DOHH2 (cell line): Measurements from ENCODE around the gene LRFN4.
A peak's percentile ranks its signal among the peaks of the same experiment; 100 is the strongest.

ENCODE experiments used
- H3F3A ChIP-seq: fragments of 200-600 bp; sonication (generic), shearing (Covaris generic); 2 replicates; pipeline ENCODE4 v1.6.0; 2016; ENCODE audit warnings: antibody characterized with exemption, mild to moderate bottlenecking; ENCODE audit not compliant: control insufficient read depth, insufficient read depth
- H3K27ac ChIP-seq: fragments of 200-600 bp; sonication (generic); 2 replicates; pipeline ENCODE4 v1.5.1; 2014; ENCODE audit warnings: low read depth, mild to moderate bottlenecking, low read length, moderate library complexity
- H3K27me3 ChIP-seq: fragments of 200-600 bp; sonication (generic); 2 replicates; pipeline ENCODE4 v1.6.1; 2014; ENCODE audit warnings: mild to moderate bottlenecking, low read length, mixed read lengths; ENCODE audit not compliant: control insufficient read depth
- H3K36me3 ChIP-seq: fragments of 200-600 bp; sonication (generic); 2 replicates; pipeline ENCODE4 v1.6.1; 2014; ENCODE audit warnings: mild to moderate bottlenecking, low read length, moderate library complexity, mixed read lengths; ENCODE audit not compliant: control insufficient read depth
- H3K4me1 ChIP-seq: fragments of 200-600 bp; sonication (generic); 2 replicates; pipeline ENCODE4 v1.6.1; 2014; ENCODE audit warnings: mild to moderate bottlenecking, low read length, mixed read lengths; ENCODE audit not compliant: control insufficient read depth
- H3K4me2 ChIP-seq: fragments of 200-600 bp; sonication (generic); 2 replicates; pipeline ENCODE4 v1.6.0; 2014; ENCODE audit warnings: mild to moderate bottlenecking, low read length, moderate library complexity
- H3K4me3 ChIP-seq: fragments of 200-600 bp; sonication (generic); 2 replicates; pipeline ENCODE4 v1.5.1; 2014; ENCODE audit warnings: mild to moderate bottlenecking, low read length, mixed read lengths
- H3K79me2 ChIP-seq: fragments of 200-600 bp; sonication (generic); 2 replicates; pipeline ENCODE4 v1.6.1; 2014; ENCODE audit warnings: mild to moderate bottlenecking, low read length, mixed read lengths; ENCODE audit not compliant: control insufficient read depth
- H3K9me2 ChIP-seq: fragments of 200-600 bp; sonication (generic); replicated peaks from 2 replicates; pipeline ENCODE4 v1.6.1; 2014; ENCODE audit warnings: mild to moderate bottlenecking, low read length, mixed read lengths; ENCODE audit not compliant: control insufficient read depth
- H3K9me3 ChIP-seq: fragments of 200-600 bp; sonication (generic); 2 replicates; pipeline ENCODE4 v1.6.1; 2014; ENCODE audit warnings: antibody characterized with exemption, low read length, mixed read lengths; ENCODE audit not compliant: control insufficient read depth, insufficient read depth
- H4K20me1 ChIP-seq: fragments of 200-600 bp; sonication (generic); 2 replicates; pipeline ENCODE4 v1.6.0; 2014; ENCODE audit warnings: low read depth, mild to moderate bottlenecking, antibody characterized with exemption, low read length, moderate library complexity; ENCODE audit not compliant: control insufficient read depth, insufficient read depth
- EZH2phosphoT487 ChIP-seq: fragments of 200-600 bp; sonication (generic); IDR thresholded peaks from 2 replicates; pipeline ENCODE4 v1.6.1; 2017; ENCODE audit warnings: borderline replicate concordance, mild to moderate bottlenecking, antibody characterized with exemption, low read length, moderate library complexity, mixed read lengths
- TF ChIP-seq, protein P1 (sequence below): fragments of 200-600 bp; sonication (generic); IDR thresholded peaks from one replicate; pipeline ENCODE4 v1.5.1; 2014; ENCODE audit warnings: antibody characterized with exemption, mild to moderate bottlenecking, low read depth, low read length; ENCODE audit not compliant: poor library complexity, severe bottlenecking

The LRFN4 gene

DNA sequence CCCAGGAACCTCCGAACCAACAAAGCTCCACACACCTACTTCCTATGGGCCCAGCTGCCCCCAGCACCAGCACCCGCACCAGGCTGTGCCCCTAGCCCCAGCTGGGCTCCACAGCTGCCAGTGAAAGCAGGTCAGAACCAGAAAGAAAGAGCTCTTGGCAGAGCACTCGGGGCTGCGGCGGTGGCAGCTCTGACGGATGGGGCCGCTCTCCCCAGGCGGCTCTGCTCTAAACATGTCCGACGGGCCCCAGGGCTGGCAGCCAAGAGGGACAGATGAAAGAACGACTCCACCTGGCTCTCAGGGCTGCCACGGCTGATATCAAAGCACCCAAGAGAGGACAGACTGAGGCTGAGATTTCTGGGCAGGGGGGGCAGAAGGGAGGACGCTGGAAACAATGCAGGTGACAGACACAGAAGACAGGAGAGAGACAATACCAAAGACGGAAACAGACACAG, 25.7 kb downstream of the LRFN4 start:
- Histone ChIP-seq H3K4me2 (no peak overlapping the region), H3K27ac (no peak overlapping the region), H3K4me1 (no peaks in the 10 kb centered on the region), H3K4me3 (no peak overlapping the region), H3F3A (no peaks in the 10 kb centered on the region), H3K27me3 (peaks cover 14% of the 10 kb centered on the region), H3K36me3 (no peaks in the 10 kb centered on the region), H3K9me3 (no peaks in the 10 kb centered on the region), H4K20me1 (no peaks in the 10 kb centered on the region), H3K9me2 (no peaks in the 10 kb centered on the region), H3K79me2 (no peaks in the 10 kb centered on the region)
- TF ChIP-seq, protein P1, sequence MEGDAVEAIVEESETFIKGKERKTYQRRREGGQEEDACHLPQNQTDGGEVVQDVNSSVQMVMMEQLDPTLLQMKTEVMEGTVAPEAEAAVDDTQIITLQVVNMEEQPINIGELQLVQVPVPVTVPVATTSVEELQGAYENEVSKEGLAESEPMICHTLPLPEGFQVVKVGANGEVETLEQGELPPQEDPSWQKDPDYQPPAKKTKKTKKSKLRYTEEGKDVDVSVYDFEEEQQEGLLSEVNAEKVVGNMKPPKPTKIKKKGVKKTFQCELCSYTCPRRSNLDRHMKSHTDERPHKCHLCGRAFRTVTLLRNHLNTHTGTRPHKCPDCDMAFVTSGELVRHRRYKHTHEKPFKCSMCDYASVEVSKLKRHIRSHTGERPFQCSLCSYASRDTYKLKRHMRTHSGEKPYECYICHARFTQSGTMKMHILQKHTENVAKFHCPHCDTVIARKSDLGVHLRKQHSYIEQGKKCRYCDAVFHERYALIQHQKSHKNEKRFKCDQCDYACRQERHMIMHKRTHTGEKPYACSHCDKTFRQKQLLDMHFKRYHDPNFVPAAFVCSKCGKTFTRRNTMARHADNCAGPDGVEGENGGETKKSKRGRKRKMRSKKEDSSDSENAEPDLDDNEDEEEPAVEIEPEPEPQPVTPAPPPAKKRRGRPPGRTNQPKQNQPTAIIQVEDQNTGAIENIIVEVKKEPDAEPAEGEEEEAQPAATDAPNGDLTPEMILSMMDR: no peak
- TF ChIP-seq EZH2phosphoT487: no peak

DNA sequence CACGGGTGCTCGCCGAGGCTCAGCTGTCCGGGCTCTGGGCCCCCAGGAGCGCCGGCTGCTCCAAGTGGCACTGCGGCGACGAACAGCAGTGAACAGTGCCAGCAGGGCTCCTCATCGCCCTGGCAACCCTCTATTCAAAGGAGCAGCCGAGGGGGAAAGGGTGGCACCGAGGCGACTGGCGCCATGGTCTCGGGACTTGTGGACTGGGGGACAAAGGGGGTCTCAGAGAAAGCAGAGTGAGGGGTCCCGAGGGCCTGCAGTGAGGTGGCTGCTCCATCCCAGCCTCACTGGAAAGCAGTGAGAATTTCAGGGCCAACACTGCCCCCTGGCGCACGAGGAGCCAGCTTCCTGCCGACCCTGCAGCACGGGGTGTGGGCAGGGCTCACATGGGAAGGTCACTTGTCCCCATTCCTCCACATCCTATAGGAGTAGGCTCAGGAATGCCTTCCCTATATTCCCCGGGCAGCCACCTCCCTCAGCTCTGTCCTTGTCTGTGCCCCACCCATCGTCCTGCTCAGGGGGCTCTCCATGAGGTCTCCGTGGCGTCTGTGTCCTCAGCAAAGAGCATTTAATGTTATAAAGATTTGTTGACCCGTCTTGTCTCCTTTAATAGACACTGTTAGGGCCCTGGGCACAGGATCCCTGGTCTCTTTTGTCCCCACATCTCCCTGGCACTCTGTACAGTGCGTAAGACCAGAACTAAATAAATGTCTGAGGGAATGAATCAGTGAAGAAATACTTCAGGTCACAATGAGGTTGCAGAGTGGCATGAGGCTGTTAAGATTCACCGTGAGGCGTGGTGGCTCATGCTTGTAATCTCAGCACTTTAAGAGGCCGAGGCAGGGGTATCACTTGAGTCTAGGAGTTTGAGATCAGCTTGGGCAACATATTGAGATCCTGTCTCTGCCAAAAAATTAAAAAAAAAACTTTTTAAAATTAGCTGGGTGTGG, 26.4 kb downstream of the LRFN4 start:
- no peaks in the 10 kb centered on the region for H4K20me1 ChIP-seq
- H3K27ac ChIP-seq: no peak overlapping the region
- no peaks in the 10 kb centered on the region for H3K9me2 ChIP-seq
- H3K9me3 ChIP-seq: no peaks in the 10 kb centered on the region
- H3K79me2 ChIP-seq: no peaks in the 10 kb centered on the region
- TF ChIP-seq, protein P1: peak; percentile 89
- TF ChIP-seq EZH2phosphoT487: no peak
- no peaks in the 10 kb centered on the region for H3K36me3 ChIP-seq
- no peak overlapping the region for H3K4me2 ChIP-seq
- H3K4me1 ChIP-seq: no peaks in the 10 kb centered on the region
- no peaks in the 10 kb centered on the region for H3F3A ChIP-seq
- no peak overlapping the region for H3K4me3 ChIP-seq
- H3K27me3 ChIP-seq: peaks cover 14% of the 10 kb centered on the region

DNA sequence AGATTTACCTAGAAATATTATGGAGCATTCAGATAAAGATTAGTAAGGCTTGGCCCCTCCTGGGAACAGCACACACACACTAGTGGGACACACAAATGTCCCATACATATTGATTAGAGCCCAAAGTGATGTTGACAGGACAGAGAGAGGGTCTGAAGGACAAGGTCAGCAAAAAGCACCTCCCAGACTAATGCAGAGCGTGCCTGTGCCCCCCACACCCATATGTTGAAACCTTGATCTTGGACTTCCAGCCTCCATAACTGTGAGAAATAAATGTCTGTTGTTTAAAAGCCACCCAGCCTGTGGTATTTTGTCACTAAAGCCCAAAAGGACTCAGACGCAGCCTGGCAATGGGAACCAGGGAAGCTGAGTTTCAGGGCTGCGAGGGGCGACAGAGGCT, 27.6 kb downstream of the LRFN4 start:
- H3K79me2 ChIP-seq: no peaks in the 10 kb centered on the region
- no peaks in the 10 kb centered on the region for H3F3A ChIP-seq
- H4K20me1 ChIP-seq: no peaks in the 10 kb centered on the region
- H3K4me2 ChIP-seq: no peak overlapping the region
- no peaks in the 10 kb centered on the region for H3K4me1 ChIP-seq
- no peak overlapping the region for H3K27ac ChIP-seq
- no peak overlapping the region for H3K4me3 ChIP-seq
- peaks cover 14% of the 10 kb centered on the region for H3K27me3 ChIP-seq
- no peaks in the 10 kb centered on the region for H3K9me3 ChIP-seq
- TF ChIP-seq EZH2phosphoT487: no peak
- H3K36me3 ChIP-seq: no peaks in the 10 kb centered on the region
- H3K9me2 ChIP-seq: no peaks in the 10 kb centered on the region

DNA sequence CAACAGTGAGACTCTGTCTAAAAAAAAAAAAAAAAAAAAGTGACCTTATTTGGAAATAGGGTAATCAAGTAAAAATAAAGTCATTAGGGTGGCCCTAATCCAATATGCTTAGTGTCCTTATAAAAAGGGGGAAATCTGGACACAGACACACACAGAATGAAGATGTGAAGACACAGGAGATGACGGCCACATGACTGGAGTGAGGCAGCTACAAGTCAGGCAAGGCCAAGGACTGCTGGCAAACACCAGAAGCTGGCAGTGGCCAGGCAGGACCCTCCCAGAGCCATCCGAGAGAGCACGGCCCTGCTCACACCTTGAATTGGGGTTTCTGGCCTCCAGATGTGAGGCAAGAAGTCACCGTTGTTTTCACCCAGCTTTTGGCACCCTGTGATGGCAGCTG, 28.6 kb downstream of the LRFN4 start:
- Histone ChIP-seq H3K4me2 (no peak overlapping the region), H3K9me3 (no peaks in the 10 kb centered on the region), H3F3A (no peaks in the 10 kb centered on the region), H3K27ac (no peak overlapping the region), H3K27me3 (peaks cover 7% of the 10 kb centered on the region), H3K79me2 (no peaks in the 10 kb centered on the region), H4K20me1 (no peaks in the 10 kb centered on the region), H3K4me1 (peaks cover 3% of the 10 kb centered on the region; the same call in 1 of the 2 replicates), H3K9me2 (no peaks in the 10 kb centered on the region), H3K36me3 (no peaks in the 10 kb centered on the region), H3K4me3 (no peak overlapping the region)
- TF ChIP-seq, protein P1: no peak
- TF ChIP-seq EZH2phosphoT487: no peak
